ENCODE data around the gene ETV1. TPM values are rescaled to one million over a fixed set of nuclear protein-coding genes. Genes with fewer than 3 reads are reported as not detected.

ETV1 gene
- total RNA-seq, 2 donors from 2014 or later, result 15.8 to 31.2 TPM

- H3K9me3 Mint-ChIP-seq, result no peaks in the 10 kb centered on the region
- no peaks in the 10 kb centered on the region for H3K36me3 Mint-ChIP-seq (ENCODE audit: low read depth)
- no peak for DNase-seq
- H3K4me1 Mint-ChIP-seq, result peaks cover 1% of the 10 kb centered on the region
- no peak overlapping the region for H3K27ac Mint-ChIP-seq
- Histone ChIP-seq H3K9me3 (ENCODE audit: control insufficient read depth, low read length) (no peaks in the 10 kb centered on the region), H3K27me3 (ENCODE audit: control insufficient read depth, insufficient read depth, low read length, poor library complexity, severe bottlenecking) (no peaks in the 10 kb centered on the region), H3K36me3 (ENCODE audit: control insufficient read depth, insufficient read depth, low read length) (no peaks in the 10 kb centered on the region), H3K9ac (ENCODE audit: extremely low read depth, low read length, poor library complexity, severe bottlenecking) (no peak overlapping the region), H3K27ac (ENCODE audit: low read depth, low read length) (no peak overlapping the region), H3K4me3 (ENCODE audit: low read length) (no peak overlapping the region), H3K4me1 (ENCODE audit: control insufficient read depth, insufficient read depth, low read length) (no peaks in the 10 kb centered on the region)
- H3K27me3 Mint-ChIP-seq (ENCODE audit: insufficient read depth), result no peaks in the 10 kb centered on the region
- TF ChIP-seq, protein P1, sequence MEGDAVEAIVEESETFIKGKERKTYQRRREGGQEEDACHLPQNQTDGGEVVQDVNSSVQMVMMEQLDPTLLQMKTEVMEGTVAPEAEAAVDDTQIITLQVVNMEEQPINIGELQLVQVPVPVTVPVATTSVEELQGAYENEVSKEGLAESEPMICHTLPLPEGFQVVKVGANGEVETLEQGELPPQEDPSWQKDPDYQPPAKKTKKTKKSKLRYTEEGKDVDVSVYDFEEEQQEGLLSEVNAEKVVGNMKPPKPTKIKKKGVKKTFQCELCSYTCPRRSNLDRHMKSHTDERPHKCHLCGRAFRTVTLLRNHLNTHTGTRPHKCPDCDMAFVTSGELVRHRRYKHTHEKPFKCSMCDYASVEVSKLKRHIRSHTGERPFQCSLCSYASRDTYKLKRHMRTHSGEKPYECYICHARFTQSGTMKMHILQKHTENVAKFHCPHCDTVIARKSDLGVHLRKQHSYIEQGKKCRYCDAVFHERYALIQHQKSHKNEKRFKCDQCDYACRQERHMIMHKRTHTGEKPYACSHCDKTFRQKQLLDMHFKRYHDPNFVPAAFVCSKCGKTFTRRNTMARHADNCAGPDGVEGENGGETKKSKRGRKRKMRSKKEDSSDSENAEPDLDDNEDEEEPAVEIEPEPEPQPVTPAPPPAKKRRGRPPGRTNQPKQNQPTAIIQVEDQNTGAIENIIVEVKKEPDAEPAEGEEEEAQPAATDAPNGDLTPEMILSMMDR (conservative IDR thresholded peaks at IDR 0.05), result peak; percentile 19
- WGBS, 2 experiments (ENCODE audit: insufficient coverage in 1 of 2, insufficient read length in 1 of 2), result 65 to 75% methylated on average over 5 of the region's 5 CpGs
- H3K4me3 Mint-ChIP-seq, result no peak overlapping the region
These were observed 9.4 kb upstream of the ETV1 start for GRCh38 chr7:13998866-13999265.

DNA sequence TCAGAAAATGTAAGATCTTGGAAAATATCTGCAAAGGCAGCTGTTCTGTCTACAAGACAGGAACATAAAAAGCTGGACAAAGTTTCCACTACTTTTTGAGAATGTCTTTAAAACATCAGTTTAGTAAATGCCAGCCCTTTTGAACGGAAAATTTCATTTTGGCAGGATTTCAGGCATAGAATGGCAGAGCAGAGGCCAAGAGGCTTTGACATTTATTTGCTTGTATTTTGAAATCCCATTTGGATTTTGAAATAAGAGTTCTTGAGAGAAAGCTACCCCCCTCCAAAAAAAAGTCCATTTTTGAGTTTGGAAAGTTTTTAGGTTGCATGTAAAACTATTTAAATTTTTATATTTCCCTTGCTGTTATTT is 3.1 kb upstream of the ETV1 start:
- H3K36me3 Mint-ChIP-seq (ENCODE audit: low read depth), result no peaks in the 10 kb centered on the region
- H3K27ac Mint-ChIP-seq, result no peak overlapping the region
- H3K4me3 Mint-ChIP-seq, result no peak overlapping the region
- TF ChIP-seq, protein P1 (conservative IDR thresholded peaks at IDR 0.05), result no peak
- Histone ChIP-seq H3K9ac (ENCODE audit: extremely low read depth, low read length, poor library complexity, severe bottlenecking) (no peak overlapping the region), H3K27ac (ENCODE audit: low read depth, low read length) (no peak overlapping the region), H3K4me1 (ENCODE audit: control insufficient read depth, insufficient read depth, low read length) (no peaks in the 10 kb centered on the region), H3K36me3 (ENCODE audit: control insufficient read depth, insufficient read depth, low read length) (no peaks in the 10 kb centered on the region), H3K4me3 (ENCODE audit: low read length) (no peak overlapping the region), H3K9me3 (ENCODE audit: control insufficient read depth, low read length) (no peaks in the 10 kb centered on the region), H3K27me3 (ENCODE audit: control insufficient read depth, insufficient read depth, low read length, poor library complexity, severe bottlenecking) (no peaks in the 10 kb centered on the region)
- WGBS, 2 experiments (ENCODE audit: insufficient coverage in 1 of 2, insufficient read length in 1 of 2), result 85 to 100% methylated on average over 1 of the region's 1 CpG
- no peaks in the 10 kb centered on the region for H3K27me3 Mint-ChIP-seq (ENCODE audit: insufficient read depth)
- no peaks in the 10 kb centered on the region for H3K9me3 Mint-ChIP-seq
- DNase-seq, result no peak
- H3K4me1 Mint-ChIP-seq, result peaks cover 3% of the 10 kb centered on the region

- Mint-ChIP-seq H3K4me1 (peaks cover 5% of the 10 kb centered on the region), H3K9me3 (no peaks in the 10 kb centered on the region), H3K4me3 (no peak overlapping the region), H3K36me3 (ENCODE audit: low read depth) (no peaks in the 10 kb centered on the region), H3K27ac (no peak overlapping the region), H3K27me3 (ENCODE audit: insufficient read depth) (no peaks in the 10 kb centered on the region)
- Histone ChIP-seq H3K9ac (ENCODE audit: extremely low read depth, low read length, poor library complexity, severe bottlenecking) (peak overlapping the region; percentile 33), H3K9me3 (ENCODE audit: control insufficient read depth, low read length) (no peaks in the 10 kb centered on the region), H3K4me1 (ENCODE audit: control insufficient read depth, insufficient read depth, low read length) (no peaks in the 10 kb centered on the region), H3K27me3 (ENCODE audit: control insufficient read depth, insufficient read depth, low read length, poor library complexity, severe bottlenecking) (no peaks in the 10 kb centered on the region), H3K4me3 (ENCODE audit: low read length) (peak overlapping the region; percentile 95), H3K36me3 (ENCODE audit: control insufficient read depth, insufficient read depth, low read length) (no peaks in the 10 kb centered on the region), H3K27ac (ENCODE audit: low read depth, low read length) (peak overlapping the region; percentile 93)
- DNase-seq, result peak; percentile 49
- TF ChIP-seq, protein P1 (conservative IDR thresholded peaks at IDR 0.05), result no peak
- WGBS, 2 experiments (ENCODE audit: insufficient coverage in 1 of 2, insufficient read length in 1 of 2), result 77 to 85% methylated on average over 11 to 12 of the region's 12 CpGs
These were observed 2.5 kb upstream of the ETV1 start for GRCh38 chr7:13991791-13992595.
